ENCODE data around the gene ENG.

Gene ENG

DNA sequence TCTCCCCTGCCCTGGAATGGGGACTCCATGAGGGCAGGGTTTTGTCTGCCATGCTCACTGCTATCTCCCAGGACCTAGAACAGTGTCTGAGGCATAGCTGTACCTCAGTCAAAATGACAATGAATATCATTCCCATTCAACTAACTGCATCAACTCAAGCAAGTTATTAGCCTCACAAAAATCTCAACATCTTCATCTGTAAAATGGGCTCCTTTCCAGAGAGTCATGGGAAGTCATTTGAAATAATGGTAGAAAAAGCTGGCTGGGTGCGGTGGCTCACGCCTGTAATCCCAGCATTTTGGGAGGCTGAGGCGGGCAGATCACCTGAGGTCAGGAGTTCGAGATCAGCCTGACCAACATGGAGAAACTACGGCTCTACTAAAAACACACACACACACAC, 85.4 kb downstream of the ENG start:
- H3K9me3 ChIP-seq (ENCODE audit: control insufficient read depth, insufficient read depth, low read depth, low read length): no peaks in the 10 kb centered on the region
- H3K27ac ChIP-seq (ENCODE audit: extremely low read depth, low read depth, low read length): no peak overlapping the region
- POLR2A ChIA-PET: no interaction called here
- H3K4me1 ChIP-seq (ENCODE audit: control insufficient read depth, insufficient read depth, low read length): no peaks in the 10 kb centered on the region
- H3K4me3 ChIP-seq (ENCODE audit: low read depth, low read length): no peak overlapping the region
- H3K36me3 ChIP-seq (ENCODE audit: control insufficient read depth in 2 of 2, insufficient read depth in 1 of 2, low read length in 2 of 2): no peaks in the 10 kb centered on the region
- CTCF ChIA-PET: interaction anchor here (1.8 to 3.1 kb wide), 2 partner anchors 16 to 100 kb away, joined by 4 to 14 read pairs; partner anchors contain the start of gene CDK9
- TF ChIP-seq ZNF791 (tag by site-specific recombination; IDR thresholded peaks at IDR 0.05): no peak

DNA sequence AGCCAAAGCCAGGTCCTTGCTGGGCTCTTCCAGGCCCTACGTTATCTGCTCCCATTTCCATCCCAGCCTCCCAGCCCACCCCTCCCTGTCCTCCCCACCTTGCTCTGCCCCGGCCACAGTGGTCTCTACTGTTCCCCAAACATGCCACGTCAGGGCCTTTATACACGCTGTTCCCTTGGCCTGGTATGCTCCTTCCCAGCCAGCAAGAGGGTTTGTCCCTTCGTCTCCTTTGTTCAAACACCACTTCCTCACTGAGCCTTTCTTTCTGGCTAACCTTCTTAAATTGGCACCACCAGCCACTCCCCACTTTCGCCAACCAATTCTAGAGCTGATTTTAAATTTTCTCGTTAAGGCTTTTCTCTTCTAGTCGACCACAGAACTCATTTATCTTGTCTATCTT, 85.8 kb downstream of the ENG start:
- Histone ChIP-seq H3K4me1 (ENCODE audit: control insufficient read depth, insufficient read depth, low read length) (no peaks in the 10 kb centered on the region), H3K36me3 (ENCODE audit: control insufficient read depth in 2 of 2, insufficient read depth in 1 of 2, low read length in 2 of 2) (no peaks in the 10 kb centered on the region), H3K9me3 (ENCODE audit: control insufficient read depth, insufficient read depth, low read depth, low read length) (no peaks in the 10 kb centered on the region), H3K27ac (ENCODE audit: extremely low read depth, low read depth, low read length) (no peak overlapping the region), H3K4me3 (ENCODE audit: low read depth, low read length) (no peak overlapping the region)
- ChIA-PET CTCF (interaction anchor here (1.8 to 3.1 kb wide), 2 partner anchors 16 to 101 kb away, joined by 4 to 14 read pairs; partner anchors contain the start of gene CDK9), POLR2A (no interaction called here)
- no peak for TF ChIP-seq ZNF211 (tag by site-specific recombination; IDR thresholded peaks at IDR 0.05; ENCODE audit: low read depth)
- TF ChIP-seq ZBTB21 (tag by site-specific recombination; IDR thresholded peaks at IDR 0.05): no peak
- TF ChIP-seq, protein P1, sequence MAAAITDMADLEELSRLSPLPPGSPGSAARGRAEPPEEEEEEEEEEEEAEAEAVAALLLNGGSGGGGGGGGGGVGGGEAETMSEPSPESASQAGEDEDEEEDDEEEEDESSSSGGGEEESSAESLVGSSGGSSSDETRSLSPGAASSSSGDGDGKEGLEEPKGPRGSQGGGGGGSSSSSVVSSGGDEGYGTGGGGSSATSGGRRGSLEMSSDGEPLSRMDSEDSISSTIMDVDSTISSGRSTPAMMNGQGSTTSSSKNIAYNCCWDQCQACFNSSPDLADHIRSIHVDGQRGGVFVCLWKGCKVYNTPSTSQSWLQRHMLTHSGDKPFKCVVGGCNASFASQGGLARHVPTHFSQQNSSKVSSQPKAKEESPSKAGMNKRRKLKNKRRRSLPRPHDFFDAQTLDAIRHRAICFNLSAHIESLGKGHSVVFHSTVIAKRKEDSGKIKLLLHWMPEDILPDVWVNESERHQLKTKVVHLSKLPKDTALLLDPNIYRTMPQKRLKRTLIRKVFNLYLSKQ (tag by site-specific recombination; IDR thresholded peaks at IDR 0.05; ENCODE audit: borderline replicate concordance): no peak
- TF ChIP-seq, protein P2, sequence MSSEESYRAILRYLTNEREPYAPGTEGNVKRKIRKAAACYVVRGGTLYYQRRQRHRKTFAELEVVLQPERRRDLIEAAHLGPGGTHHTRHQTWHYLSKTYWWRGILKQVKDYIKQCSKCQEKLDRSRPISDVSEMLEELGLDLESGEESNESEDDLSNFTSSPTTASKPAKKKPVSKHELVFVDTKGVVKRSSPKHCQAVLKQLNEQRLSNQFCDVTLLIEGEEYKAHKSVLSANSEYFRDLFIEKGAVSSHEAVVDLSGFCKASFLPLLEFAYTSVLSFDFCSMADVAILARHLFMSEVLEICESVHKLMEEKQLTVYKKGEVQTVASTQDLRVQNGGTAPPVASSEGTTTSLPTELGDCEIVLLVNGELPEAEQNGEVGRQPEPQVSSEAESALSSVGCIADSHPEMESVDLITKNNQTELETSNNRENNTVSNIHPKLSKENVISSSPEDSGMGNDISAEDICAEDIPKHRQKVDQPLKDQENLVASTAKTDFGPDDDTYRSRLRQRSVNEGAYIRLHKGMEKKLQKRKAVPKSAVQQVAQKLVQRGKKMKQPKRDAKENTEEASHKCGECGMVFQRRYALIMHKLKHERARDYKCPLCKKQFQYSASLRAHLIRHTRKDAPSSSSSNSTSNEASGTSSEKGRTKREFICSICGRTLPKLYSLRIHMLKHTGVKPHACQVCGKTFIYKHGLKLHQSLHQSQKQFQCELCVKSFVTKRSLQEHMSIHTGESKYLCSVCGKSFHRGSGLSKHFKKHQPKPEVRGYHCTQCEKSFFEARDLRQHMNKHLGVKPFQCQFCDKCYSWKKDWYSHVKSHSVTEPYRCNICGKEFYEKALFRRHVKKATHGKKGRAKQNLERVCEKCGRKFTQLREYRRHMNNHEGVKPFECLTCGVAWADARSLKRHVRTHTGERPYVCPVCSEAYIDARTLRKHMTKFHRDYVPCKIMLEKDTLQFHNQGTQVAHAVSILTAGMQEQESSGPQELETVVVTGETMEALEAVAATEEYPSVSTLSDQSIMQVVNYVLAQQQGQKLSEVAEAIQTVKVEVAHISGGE (tag by site-specific recombination; conservative IDR thresholded peaks at IDR 0.05; ENCODE audit: low read depth): no peak
- no peak for TF ChIP-seq ZBTB20 (tag by site-specific recombination; IDR thresholded peaks at IDR 0.05)
- no peak for TF ChIP-seq MEIS1 (CRISPR knock-in tag; IDR thresholded peaks at IDR 0.05; ENCODE audit: borderline replicate concordance)
- no peak for TF ChIP-seq KLF7 (tag by site-specific recombination; IDR thresholded peaks at IDR 0.05; ENCODE audit: borderline replicate concordance)
- no peak for TF ChIP-seq ZNF561 (tag by site-specific recombination; IDR thresholded peaks at IDR 0.05; ENCODE audit: borderline replicate concordance)
- no peak for TF ChIP-seq ZNF677 (tag by site-specific recombination; IDR thresholded peaks at IDR 0.05)
- TF ChIP-seq, protein P3, sequence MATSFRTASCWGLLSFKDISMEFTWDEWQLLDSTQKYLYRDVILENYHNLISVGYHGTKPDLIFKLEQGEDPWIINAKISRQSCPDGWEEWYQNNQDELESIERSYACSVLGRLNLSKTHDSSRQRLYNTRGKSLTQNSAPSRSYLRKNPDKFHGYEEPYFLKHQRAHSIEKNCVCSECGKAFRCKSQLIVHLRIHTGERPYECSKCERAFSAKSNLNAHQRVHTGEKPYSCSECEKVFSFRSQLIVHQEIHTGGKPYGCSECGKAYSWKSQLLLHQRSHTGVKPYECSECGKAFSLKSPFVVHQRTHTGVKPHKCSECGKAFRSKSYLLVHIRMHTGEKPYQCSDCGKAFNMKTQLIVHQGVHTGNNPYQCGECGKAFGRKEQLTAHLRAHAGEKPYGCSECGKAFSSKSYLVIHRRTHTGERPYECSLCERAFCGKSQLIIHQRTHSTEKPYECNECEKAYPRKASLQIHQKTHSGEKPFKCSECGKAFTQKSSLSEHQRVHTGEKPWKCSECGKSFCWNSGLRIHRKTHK (tag by site-specific recombination; IDR thresholded peaks at IDR 0.05): no peak
- TF ChIP-seq ZNF174 (tag by site-specific recombination; IDR thresholded peaks at IDR 0.05): no peak
- TF ChIP-seq, protein P4, sequence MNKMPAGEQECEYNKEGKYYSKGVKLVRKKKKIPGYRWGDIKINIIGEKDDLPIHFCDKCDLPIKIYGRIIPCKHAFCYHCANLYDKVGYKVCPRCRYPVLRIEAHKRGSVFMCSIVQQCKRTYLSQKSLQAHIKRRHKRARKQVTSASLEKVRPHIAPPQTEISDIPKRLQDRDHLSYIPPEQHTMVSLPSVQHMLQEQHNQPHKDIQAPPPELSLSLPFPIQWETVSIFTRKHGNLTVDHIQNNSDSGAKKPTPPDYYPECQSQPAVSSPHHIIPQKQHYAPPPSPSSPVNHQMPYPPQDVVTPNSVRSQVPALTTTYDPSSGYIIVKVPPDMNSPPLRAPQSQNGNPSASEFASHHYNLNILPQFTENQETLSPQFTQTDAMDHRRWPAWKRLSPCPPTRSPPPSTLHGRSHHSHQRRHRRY (tag by site-specific recombination; IDR thresholded peaks at IDR 0.05): no peak
- no peak for TF ChIP-seq ZFP3 (tag by site-specific recombination; IDR thresholded peaks at IDR 0.05; ENCODE audit: low read depth)
- no peak for TF ChIP-seq ZNF626 (tag by site-specific recombination; IDR thresholded peaks at IDR 0.05)
- TF ChIP-seq ZNF610 (tag by site-specific recombination; IDR thresholded peaks at IDR 0.05; ENCODE audit: borderline replicate concordance): no peak
- no peak for TF ChIP-seq ZNF239 (tag by site-specific recombination; IDR thresholded peaks at IDR 0.05)
- no peak for TF ChIP-seq ZNF10 (tag by site-specific recombination; IDR thresholded peaks at IDR 0.05)
- no peak for TF ChIP-seq ZNF701 (tag by site-specific recombination; IDR thresholded peaks at IDR 0.05)
- TF ChIP-seq, protein P5, sequence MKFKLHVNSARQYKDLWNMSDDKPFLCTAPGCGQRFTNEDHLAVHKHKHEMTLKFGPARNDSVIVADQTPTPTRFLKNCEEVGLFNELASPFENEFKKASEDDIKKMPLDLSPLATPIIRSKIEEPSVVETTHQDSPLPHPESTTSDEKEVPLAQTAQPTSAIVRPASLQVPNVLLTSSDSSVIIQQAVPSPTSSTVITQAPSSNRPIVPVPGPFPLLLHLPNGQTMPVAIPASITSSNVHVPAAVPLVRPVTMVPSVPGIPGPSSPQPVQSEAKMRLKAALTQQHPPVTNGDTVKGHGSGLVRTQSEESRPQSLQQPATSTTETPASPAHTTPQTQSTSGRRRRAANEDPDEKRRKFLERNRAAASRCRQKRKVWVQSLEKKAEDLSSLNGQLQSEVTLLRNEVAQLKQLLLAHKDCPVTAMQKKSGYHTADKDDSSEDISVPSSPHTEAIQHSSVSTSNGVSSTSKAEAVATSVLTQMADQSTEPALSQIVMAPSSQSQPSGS (tag by site-specific recombination; IDR thresholded peaks at IDR 0.05; ENCODE audit: low read depth): no peak
- TF ChIP-seq, protein P6, sequence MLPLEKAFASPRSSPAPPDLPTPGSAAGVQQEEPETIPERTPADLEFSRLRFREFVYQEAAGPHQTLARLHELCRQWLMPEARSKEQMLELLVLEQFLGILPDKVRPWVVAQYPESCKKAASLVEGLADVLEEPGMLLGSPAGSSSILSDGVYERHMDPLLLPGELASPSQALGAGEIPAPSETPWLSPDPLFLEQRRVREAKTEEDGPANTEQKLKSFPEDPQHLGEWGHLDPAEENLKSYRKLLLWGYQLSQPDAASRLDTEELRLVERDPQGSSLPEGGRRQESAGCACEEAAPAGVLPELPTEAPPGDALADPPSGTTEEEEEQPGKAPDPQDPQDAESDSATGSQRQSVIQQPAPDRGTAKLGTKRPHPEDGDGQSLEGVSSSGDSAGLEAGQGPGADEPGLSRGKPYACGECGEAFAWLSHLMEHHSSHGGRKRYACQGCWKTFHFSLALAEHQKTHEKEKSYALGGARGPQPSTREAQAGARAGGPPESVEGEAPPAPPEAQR (tag by site-specific recombination; IDR thresholded peaks at IDR 0.05): no peak

Data from HEK293 (cell line).